ENCODE results near the gene CKAP2L. TPM values are rescaled to one million over a fixed set of nuclear protein-coding genes. Genes with fewer than 3 reads are reported as not detected.

The CKAP2L gene
- total and polyA plus RNA-seq, 9 of the 15 experiments (the other 6 are each of a cell fraction or from before 2014, with no cell fraction given), result 10.4 to 21.9 (median 14.2) TPM

DNA sequence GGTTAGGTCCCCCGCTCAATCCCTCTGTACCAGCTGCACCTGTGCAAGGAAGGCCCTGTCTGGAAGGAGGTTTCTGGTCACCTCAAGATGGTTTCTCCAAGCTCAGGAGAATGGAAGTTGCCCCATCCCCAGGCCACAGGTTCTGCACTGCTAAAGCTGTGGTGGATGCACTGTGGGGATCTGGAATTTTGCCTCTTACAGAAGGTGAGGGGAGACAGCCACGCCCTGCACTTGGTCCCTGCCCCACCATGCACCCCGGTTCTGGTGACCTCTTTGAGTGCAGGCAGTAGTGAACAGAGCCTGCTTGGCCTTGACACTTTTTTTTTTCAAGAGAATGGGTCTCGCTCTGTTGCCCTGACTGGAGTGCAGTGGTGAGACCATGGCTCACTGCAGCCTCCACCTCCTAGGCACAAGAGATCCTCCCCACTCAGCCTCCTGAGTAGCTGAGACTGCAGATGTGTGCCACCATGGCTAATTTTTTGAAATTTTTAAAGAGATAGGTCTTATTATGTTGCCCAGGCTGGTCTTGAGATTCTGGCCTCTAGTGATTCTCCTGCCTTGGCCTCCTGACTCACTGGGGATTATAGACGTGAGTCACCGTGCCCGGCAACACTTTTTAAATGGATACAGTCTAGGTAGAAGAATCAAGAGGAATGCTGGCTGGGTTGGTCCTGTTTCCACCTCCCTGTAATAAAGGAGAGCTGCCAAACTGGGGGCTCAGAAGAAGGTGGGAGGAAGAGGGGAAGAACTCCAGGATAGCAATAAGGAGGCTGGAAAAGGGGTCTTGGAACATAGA is 49.4 kb downstream of the CKAP2L start (continued):
- no peak for TF ChIP-seq HLTF (IDR thresholded peaks at IDR 0.05)
- no peak for TF ChIP-seq POLR2AphosphoS2 (IDR thresholded peaks at IDR 0.05; ENCODE audit: low read length)
- no peak for TF ChIP-seq TAF15 (IDR thresholded peaks at IDR 0.05; ENCODE audit: low read depth, low read length)
- TF ChIP-seq SETDB1 (IDR thresholded peaks at IDR 0.05; ENCODE audit: low read length), result no peak
- no peak for TF ChIP-seq POLR2A (conservative IDR thresholded peaks at IDR 0.05)
- no peak for TF ChIP-seq GABPA (tag; conservative IDR thresholded peaks at IDR 0.05; ENCODE audit: low read depth)
- TF ChIP-seq ZNF121 (CRISPR knock-in tag; conservative IDR thresholded peaks at IDR 0.05), result peak; percentile 76
- TF ChIP-seq, protein P1, sequence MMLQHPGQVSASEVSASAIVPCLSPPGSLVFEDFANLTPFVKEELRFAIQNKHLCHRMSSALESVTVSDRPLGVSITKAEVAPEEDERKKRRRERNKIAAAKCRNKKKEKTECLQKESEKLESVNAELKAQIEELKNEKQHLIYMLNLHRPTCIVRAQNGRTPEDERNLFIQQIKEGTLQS (IDR thresholded peaks at IDR 0.05), result 0 out of 2 replicates have a peak, but pooled peaks have one; percentile 26
- TF ChIP-seq, protein P1 (CRISPR knock-in tag; conservative IDR thresholded peaks at IDR 0.05), result no peak
- TF ChIP-seq, protein P2, sequence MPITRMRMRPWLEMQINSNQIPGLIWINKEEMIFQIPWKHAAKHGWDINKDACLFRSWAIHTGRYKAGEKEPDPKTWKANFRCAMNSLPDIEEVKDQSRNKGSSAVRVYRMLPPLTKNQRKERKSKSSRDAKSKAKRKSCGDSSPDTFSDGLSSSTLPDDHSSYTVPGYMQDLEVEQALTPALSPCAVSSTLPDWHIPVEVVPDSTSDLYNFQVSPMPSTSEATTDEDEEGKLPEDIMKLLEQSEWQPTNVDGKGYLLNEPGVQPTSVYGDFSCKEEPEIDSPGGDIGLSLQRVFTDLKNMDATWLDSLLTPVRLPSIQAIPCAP (CRISPR knock-in tag; IDR thresholded peaks at IDR 0.05; ENCODE audit: borderline replicate concordance), result no peak
- no peak for TF ChIP-seq ZNF780A (CRISPR knock-in tag; IDR thresholded peaks at IDR 0.05)
- TF ChIP-seq, protein P3, sequence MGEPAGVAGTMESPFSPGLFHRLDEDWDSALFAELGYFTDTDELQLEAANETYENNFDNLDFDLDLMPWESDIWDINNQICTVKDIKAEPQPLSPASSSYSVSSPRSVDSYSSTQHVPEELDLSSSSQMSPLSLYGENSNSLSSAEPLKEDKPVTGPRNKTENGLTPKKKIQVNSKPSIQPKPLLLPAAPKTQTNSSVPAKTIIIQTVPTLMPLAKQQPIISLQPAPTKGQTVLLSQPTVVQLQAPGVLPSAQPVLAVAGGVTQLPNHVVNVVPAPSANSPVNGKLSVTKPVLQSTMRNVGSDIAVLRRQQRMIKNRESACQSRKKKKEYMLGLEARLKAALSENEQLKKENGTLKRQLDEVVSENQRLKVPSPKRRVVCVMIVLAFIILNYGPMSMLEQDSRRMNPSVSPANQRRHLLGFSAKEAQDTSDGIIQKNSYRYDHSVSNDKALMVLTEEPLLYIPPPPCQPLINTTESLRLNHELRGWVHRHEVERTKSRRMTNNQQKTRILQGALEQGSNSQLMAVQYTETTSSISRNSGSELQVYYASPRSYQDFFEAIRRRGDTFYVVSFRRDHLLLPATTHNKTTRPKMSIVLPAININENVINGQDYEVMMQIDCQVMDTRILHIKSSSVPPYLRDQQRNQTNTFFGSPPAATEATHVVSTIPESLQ (CRISPR knock-in tag; IDR thresholded peaks at IDR 0.05), result no peak
